ENCODE results near the gene PANK1.

Gene PANK1

GRCh38 chr10:89615824-89616223 lies 29.2 kb downstream of the PANK1 start:
- DNase-seq: no peak

GRCh38 chr10:89615112-89615511 lies 29.9 kb downstream of the PANK1 start:
- DNase-seq: no peak

DNA sequence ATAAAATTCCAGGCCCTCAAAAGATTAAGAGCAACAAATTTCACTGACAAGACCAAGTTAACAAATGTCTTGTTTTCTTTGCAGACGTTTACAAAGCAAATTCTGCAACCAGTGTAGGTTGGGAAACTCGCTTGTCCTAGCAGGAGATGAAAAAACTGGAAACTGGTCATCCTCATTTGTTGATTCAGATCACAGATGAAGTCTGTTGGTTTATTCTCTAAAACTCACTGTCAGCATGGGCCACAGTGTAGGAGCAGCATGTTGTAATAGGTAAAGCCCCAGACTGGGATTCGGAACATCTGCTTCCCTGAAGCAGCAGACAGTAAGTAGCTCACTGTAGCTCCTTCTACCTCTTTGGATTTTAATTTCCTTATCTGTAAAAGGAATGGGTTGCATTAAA lies 31.5 kb downstream of the PANK1 start:
- no peak for DNase-seq

GRCh38 chr10:89611282-89611681 lies 33.8 kb downstream of the PANK1 start:
- DNase-seq: no peak

- no peak for DNase-seq
Measured at GRCh38 chr10:89609833-89610346, 35.2 kb downstream of the PANK1 start.

DNA sequence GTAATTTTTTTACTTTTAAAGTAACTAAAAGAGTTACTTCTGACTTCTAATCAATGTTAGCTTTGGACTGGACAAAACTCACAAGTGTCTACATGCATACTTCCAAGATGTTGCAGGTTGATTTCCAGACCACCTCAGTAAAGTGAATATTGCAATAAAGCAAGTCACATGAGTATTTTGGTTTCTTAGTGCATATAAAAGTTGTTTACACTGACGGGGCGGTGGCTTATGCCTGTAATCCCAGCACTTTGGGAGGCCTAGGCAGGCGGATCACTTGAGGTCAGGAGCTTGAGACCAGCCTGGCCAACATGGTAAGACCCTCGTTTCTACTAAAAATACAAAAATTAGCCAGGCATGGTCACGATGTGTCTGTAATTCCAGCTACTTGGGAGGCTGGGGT lies 40.8 kb downstream of the PANK1 start:
- DNase-seq: no peak

DNA sequence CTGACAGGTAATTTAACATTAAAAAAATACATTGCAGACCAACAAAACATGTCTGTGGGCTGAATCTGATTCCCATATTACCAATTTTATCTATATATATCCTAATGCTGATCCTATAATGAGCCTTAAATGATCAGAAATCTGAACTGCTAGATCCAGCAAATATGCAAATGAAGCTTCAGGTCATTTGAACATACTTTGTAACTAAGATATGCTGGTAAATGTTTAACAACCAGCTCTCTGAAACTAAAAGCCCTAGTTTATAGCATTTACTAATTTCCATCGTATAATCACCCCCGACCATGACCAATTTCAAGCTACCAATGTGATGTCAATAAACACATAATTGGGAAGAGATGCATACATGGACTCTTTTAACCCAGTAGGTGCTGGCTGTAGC lies 42.1 kb downstream of the PANK1 start:
- no peak for DNase-seq

- no peak for DNase-seq
Measured at GRCh38 chr10:89601728-89602361, 43.2 kb downstream of the PANK1 start.

DNA sequence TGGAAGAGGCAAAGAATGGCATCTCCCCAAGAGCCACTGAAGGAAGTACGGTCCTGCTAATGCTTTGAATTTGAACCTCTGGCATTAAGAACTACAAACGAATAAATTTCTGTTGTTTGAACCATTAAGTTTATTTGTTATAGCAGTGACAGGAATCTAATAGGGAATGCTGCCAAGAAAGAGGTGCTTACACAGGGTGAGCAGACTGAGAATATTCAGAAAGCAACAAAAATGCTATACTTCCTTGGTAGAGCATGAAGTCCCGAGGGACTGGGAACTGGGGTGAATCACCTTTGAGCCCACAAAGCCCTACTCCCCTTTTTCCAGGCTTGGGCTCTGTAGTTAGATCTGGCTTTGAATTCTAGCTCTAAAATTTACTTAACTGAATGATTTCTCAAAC lies 45.0 kb downstream of the PANK1 start:
- DNase-seq: no peak

DNA sequence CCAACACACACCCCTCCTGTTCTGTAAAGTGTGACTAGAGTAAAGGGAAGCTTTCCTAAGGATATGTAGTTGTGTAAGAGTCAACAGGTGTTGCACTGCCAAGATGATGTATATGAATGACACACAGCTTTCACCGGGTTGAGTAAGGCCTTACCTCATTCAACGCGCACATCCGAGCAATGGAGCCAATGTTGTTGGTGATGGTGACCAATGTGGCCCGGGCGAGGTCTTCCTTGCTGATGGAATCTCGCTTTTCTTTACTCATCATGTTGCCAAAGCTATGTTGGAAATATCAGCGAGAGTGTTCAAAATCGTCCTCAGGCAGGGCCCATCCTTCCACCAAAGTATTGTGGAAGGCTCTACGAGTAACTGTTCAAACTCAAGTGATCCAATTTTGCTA lies 52.0 kb downstream of the PANK1 start:
- DNase-seq: no peak

DNA sequence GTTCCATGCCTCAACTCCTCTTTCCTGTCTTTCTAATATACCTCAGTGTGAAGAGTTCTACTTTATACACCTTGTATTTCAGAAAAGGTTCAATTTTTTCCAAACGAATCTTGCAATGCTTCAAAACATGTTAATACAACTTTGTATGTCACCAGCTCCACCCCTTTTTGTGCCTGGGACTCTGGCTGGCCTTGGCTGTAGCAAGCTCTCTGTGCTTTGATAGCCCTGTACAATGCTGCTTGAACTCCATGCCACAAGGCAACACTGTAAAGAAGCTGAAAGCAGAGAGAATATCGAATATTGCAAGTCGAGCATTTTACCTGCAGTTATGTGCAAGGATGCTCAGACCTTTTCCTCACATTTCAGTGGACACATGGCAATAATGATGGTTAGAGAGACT lies 52.5 kb downstream of the PANK1 start:
- no peak for DNase-seq

GRCh38 chr10:89591796-89592271 lies 53.2 kb downstream of the PANK1 start:
- DNase-seq: no peak

DNA sequence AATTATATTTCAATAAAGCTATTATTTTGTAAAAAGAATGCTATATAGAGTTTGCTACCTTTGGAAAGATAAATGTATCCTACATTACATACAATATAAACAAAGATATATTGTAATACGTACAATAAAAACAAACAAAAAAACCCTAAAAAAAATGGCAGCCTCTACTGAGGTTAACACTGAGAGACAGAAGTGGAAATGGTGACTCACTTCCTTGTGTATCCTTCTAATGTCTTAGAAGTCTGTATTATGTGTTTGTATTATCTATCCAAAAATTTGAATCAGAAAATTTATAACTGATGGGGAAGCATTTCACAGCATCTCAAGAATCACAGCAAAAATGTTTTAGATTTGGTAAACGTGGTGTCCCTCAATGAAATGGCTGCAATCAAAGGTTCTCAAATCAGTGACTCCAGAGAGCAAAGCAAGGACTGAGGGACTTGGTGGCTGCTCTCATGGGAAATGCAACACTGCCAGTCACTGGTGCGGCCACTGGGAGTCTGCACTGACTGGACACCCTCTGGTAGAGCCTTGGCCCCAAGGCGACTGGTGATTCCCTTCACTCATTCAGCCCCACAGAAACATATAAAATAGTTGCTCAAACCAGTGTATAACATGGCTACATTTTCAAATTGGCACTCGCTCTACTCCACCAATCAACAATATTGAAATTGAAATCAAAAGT lies 53.8 kb downstream of the PANK1 start:
- DNase-seq: peak; percentile 25

DNA sequence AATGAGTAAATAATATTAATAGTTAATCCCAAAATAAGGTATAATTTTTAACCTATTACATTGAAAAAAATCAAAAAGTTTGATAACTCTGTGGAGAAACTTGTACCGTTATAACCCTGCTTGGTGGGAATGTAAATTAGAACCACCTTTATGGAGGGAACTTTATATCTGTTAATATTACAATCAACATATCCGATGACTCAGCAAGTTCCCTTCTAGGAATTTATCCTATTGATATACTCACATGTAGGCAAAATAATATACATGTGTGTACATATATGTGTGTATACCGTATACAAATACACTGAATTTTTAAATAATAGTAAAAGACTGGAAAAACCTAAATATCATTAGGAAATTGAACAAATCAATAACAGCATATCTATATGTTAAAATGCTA lies 54.7 kb downstream of the PANK1 start:
- DNase-seq: no peak

DNA sequence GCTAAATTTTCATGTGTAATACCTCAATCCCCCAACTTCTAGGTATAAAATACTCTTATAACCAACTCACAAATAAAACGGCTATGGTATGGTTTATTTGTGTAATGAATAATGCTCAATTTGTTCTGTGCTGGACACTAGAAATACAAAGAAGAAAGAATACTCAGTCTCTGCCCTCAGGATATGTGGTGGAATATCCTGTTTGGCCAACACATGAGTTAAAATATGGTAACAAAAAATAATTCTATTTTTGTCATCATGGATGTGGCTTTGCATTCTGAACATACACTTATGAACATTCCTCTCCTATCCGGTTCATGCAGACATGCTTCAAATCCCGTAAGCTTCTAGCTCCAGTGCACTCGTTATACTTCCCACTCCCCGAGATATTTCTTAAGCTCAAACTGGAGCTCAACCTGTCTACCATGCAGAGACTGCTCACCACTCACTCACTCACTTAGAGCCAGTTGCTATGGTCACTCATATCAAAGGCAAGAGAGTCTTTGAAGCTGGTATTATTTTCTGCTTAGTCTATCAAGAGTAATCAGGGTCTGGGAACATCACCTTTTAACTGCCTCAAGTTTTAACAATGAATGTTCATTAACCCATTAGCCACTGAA lies 55.8 kb downstream of the PANK1 start:
- no peak for DNase-seq

DNA sequence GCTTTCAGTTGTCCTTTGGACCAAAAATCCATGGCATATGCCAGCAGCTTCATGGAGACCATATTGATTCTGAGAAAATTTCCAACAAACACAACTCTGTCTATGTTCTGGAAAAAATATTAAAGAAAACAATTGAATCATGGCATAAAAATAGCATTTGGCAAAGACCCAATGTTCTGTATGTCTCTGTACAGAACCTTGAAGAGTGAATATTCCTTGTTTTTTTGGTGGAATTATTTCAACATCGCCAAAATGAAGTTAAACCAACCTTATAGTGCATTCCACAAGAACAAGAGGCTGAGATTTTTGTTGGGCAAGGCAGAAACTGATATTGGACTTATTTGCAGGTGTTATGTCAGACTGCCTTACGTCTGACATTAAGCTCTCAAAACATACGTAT lies 56.4 kb downstream of the PANK1 start:
- no peak for DNase-seq

- no peak for DNase-seq
Measured at GRCh38 chr10:89582022-89582421, 63.0 kb downstream of the PANK1 start.

DNA sequence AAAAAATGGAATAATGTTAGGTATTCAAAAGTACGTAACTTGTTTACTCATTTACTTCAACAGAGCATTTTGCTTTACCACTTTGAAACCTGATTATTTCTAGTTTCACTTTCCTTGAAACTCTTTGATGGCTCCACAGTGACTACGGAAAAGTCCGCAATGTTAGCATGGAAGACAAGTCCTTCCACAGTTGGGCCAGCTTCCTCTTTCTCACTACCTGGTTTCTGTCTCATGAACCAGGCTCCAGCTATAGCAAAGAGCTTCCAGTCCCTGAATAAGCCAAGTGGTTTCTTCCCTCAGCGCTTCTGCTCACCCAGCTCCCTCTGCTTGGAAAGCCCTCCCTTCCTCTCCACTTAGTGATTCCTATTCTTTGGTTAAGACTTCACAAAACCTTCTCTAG lies 64.8 kb downstream of the PANK1 start:
- DNase-seq: peak; percentile 61

DNA sequence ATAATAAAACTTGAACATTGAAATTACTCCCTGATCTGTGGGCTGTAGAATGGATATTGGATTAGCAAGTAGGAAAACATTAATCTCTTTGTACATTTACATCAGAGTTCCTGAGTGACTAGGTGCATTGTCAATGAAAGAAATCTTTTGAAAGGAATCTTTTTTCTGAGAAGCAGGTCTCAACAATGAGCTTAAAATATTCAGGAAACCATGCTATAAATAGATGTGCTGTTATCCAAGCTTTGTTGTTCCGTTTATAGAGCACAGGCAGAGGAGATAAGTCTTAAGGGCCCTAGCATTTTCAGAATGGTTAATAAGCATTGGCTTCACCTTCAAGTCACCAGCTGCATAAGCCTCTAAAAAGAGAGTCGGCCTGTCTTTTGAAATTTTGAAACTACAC lies 68.3 kb downstream of the PANK1 start:
- no peak for DNase-seq

DNA sequence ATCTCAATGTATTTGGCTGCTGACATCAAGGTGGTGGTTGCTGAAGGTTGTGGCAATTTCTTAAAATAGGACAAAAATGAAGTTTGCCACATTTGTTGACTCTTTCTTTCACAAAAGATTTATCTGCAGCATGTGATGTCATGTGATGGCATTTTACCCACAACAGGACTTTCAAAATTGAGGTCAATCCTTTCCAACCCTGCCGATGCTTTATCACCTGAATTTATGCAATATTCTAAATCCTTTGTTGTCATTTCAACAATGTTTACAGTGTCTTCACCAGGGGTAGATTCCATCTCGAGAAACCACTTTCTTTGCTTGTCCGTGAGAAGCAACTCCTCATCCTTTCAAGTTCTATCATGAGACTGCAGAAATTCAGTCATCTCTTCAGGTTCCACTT lies 69.0 kb downstream of the PANK1 start:
- no peak for DNase-seq

DNA sequence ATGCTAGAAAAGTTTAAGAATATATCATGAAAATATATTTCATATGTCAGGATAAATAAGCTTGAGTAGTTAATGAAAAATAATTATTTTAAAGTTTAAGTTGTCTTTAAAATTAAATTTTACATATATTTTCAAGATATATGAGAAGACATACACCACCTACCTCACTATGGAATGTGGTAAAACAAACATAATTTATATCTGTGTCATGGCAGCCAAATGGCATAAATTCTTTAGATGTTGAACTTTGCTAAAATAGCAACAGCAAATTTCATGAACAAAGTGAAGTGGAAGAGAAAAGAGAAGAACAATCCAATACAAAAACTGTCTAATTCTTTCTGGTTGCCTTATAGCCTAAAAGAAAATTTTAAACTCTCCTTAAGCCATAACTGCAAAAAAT lies 70.0 kb downstream of the PANK1 start:
- DNase-seq: no peak

GRCh38 chr10:89574368-89574767 lies 70.7 kb downstream of the PANK1 start:
- peak; percentile 32 for DNase-seq

DNA sequence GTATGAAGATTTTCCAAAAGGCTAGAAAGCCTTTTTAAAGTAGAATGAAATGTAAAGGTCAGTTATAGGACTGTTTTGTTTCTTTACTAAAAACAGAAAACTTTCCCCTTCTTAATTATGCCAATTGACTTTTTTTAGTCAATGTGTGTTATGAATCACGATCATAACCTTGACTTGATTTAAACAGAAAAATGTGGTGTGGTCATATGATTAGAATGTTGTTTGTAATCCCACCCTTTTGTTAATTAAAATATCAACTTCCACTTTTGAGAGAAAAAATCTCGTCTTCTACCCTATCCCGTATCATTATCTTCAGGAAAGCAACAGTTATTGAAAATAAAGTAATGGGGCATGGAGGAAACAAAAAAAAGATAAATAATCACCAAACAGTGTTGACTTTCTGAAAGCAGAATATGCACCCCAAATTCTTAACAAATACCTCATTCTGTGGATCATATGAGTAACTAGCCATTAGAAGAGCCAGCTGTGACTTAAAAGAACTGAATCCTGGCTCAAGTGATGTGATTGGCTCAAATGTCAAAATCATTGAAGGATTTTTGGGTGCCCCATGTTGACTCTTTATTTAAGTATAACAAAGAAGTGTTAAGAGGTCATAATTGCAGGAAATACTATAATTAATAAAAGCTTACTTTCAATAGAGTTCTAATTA lies 77.3 kb downstream of the PANK1 start:
- DNase-seq: no peak

DNA sequence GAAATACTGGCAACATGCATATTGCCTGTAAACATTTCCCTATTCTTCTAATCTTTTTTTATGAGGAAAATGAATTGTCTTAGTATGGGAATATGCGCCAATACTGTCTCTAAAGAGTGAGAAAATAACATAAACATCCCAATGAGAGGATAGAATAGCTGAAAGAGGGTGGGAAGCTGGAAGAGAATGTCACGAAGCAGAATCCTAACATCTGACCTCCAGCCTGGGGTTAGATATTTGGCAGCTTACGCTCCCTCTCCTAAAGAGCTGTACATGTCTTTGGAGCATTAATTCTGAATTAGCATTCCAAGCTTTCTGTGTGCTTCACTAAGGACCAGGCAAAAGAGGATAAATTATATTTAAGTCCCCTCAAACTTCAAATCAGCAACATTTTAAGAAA lies 78.0 kb downstream of the PANK1 start:
- DNase-seq: no peak

Data from MV-4-11 (cell line).